Esophagus squamous epithelium (tissue), 4 donors: ENCODE data around the gene GPC6.

Source experiments
- CTCF ChIP-seq, 6 experiments: fragments of 450-650 bp in 4 of 6; fragments of 200-600 bp in 2 of 6; sonication (generic) in 2 of 6; IDR thresholded peaks; one replicate each; pipeline ENCODE4 v1.5.1; 2016 to 2019; ENCODE audit warnings: antibody characterized with exemption in 6 of 6, mild to moderate bottlenecking in 4 of 6, moderate library complexity in 4 of 6
- POLR2A ChIP-seq, 4 donors: fragments of 450-650 bp; IDR thresholded peaks; one replicate each; pipeline ENCODE4 v1.6.1; 2017; ENCODE audit warnings: antibody characterized with exemption in 4 of 4, mild to moderate bottlenecking in 4 of 4, moderate library complexity in 3 of 4

- no peak for TF ChIP-seq CTCF (IDR thresholded peaks at IDR 0.05)
- no peak for TF ChIP-seq POLR2A (IDR thresholded peaks at IDR 0.05)
Measured at GRCh38 chr13:93515267-93515666, 288.7 kb downstream of the GPC6 start.
